Suppressor macrophage treated with lipopolysaccharide for 1 hour (primary cell): Measurements from ENCODE around the gene TOMM40.
"Not testable (repeated sequence)": the region's sequence is repeated elsewhere in the genome, so short reads cannot be mapped to it uniquely, and the experiment has no call there.

ENCODE experiments used
- DNase-seq, 3 donors: peaks; one replicate each; pipeline ENCODE4 v3.0.0-alpha.2; 2020 to 2022

TOMM40 gene

DNA sequence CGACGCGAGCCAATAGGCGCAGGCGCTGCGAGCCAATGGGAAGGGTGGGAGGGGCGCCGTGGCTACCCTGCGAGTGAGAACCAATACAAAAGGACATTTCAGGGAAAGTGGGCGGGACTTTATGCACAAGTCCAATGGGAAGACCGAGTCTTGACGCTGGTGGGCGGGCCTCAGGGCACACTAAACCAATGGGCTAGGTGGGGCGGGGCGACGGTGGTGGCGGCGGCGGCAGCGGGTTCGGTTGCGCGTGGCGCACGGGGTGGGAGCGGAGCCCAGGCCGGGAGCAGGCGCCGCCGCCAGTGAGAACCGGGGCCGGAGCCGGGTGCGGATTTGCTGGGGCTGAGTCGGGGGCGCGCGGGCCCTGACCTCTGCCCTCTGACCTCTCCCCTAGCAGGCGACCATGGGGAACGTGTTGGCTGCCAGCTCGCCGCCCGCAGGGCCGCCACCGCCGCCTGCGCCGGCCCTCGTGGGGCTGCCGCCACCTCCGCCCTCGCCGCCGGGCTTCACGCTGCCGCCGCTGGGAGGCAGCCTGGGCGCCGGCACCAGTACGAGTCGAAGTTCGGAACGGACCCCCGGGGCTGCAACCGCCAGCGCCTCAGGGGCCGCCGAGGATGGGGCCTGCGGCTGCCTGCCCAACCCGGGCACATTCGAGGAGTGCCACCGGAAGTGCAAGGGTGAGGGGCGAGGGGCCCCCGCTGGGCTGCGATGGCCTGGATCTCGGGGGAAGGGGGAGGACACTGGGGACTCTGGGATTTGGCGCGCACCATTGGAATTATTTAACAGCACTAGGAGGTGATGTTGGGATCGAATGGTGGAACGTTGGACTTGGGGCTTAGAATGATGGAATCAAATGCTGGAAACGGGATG, at the start of gene TOMM40:
Gene TOMM40 (plus strand): TSS at position 239 of the 867 bp plus-strand sequence. CDS start 162 bp downstream, at position 401.
- peak in 1 of 3 donors; percentile 100 for DNase-seq

DNA sequence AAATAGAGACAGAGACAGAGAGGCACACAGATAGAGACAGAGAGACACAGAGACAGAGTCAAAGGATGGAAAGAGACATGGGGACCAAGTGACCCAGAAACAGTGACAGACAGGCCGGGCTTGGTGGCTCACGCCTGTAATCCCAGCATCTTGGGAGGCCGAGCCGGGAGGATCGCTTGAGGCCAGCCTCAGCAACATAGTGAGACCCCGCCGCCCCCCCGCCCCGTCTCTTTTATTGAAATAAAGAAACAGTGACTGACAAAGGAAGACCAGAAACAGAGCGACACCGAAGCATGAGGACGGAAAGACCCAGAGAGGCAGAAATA, 45.8 kb upstream of the TOMM40 start:
- DNase-seq, result no peak

DNA sequence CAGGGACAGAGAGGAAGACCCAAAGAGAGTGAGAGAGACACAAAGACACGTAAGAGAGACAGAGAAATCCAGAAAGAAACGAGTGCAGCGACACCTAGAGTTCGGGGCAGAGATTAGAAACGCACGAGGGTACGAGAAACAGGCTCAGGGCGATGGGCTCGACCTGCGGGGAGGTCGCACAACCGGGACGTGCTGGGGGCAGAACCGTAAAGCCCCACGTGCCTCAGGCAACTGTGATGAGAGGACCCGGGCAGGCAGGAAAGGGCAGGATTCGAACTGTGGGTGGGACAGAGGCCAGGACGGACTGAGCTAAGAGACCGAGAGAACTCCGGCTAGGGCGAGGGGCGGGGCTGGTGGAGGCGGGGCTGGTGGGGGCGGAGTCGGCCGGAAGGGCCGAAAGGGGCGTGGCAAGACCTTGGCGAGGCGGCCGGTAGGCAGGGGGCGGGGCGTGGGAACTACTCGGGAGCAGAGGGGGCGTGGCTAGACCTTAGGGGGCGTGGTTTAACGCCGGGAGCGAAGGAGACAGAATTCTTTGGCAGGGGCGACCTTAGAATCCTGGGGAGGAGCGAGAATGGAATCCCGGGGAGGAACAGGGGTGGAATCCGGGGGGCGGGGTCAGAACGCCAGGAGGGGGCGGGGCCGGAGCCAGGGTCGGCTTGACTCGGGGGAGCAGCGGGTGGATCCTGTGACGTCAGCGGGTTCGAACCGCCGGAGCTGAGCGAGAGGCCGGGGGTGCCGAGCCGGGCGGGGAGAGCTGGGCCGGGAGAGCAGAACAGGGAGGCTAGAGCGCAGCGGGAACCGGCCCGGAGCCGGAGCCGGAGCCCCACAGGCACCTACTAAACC, 45.2 kb upstream of the TOMM40 start, which contains the start of gene NECTIN2:
Gene NECTIN2 (plus strand): TSS at position 686 of the 843 bp plus-strand sequence. CDS start 229 bp downstream, outside the sequence.
- DNase-seq, result peak; percentile 99 to 100 (median 100)

DNA sequence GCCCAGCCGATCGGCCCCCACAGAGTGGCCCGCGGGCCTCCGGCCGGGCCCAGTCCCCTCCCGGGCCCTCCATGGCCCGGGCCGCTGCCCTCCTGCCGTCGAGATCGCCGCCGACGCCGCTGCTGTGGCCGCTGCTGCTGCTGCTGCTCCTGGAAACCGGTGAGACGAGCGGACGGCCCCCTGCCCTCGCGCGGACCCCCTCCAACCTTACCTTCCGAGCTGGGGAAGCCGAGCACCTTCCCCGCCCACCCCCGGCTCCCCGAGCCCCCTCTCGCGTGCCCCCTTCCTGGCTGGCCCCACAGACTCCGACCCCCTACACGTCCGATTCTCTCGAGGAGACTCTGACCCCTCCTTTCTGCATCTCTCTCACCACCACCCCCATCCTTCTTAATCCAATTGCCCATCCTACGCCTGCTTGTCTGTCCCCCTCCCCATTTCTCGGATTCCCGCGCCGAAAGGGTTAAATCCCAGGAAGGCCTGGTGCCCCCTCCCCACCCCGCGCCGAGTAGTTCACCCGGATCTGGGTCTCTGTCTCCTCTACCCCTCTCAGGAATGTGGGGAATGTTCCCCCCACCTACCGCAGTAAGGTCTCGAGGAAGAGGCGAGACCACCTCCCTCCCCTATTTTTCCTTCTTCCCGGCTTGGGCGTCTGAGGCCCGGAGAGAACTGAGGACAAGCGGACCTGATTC, 44.5 kb upstream of the TOMM40 start:
- peak in 2 of 3 donors; percentile 24 to 54 for DNase-seq

DNA sequence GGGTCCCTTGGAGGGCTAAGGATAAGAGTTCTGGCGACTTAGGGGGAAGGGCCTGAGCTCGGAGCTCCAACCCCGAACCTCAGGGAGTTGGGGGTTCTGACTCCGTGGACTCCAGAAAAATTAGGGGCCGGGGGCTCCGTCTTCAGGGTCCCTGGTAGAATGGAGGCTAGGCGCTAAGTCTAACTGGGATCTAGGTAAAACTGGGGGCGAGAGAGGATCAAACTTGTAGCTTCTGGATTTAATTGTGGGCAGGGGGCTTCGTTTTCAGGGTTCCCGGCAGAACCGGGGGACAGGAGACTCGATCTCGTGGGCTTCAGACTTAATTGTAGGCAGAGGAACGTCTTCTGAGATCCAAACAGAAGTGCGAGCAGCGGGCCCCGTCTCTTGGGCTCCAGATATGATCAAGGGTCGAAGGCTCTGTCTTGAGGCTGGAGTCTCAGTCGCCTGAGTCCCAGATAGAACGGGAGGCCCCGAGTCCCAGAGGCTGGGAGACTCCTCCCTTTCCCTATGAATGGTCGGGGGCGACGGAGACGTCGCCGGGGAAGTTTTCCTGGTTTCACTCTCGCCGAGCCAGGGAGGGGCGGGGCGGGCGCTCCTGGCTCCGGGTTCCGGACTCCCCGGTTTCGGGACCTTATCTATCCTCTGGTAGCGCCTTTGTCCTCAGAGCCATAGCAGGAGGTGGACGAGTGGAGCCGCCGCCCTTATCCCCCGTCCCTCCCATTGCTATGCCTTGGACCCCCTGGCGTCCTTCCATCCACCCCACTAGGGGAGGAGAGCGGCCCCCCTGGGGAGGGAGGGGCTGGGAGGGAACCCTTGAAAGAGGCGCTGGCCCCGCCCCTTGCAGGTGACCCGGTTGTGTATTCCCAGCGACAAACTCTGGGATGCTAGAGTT, 43.7 kb upstream of the TOMM40 start:
- peak; percentile 92 to 95 (median 93) for DNase-seq

DNA sequence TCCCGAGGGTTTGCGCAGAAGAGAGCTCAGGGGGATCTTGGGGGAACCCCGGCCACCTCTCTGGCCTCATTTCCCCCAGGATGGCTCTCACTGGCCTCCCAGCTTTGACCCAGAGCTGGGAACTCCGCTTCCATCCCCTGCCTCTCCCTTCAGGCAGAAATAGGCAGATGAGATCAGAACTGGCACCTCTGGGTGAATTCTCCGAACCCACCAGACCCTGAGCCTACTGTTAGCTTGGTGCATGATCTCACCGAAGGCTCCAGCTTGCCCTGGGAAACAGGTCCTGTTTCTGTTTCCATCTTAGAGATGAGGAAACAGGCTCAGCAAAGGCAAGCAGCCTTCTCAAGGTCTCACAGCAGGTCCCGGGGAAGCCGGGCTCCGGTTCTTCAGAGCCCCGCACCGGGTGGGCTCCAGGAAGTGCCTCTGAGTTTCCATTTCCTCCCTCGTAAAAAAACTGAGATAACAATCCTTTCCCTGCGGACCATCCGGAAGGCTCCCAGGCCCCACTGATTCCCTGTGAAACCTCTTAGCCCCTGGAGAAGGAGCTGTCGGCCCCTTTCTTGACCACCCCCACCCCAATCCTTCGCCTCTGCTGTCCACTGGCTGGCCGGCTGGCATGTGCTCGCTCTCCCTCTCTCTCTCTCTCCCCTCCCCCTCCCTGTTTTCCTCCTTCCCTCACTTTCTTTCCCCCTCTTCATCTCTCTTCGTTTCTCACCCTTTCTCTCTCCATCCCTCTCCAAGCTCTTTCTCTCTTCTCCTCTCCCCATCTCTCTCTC, 42.8 kb upstream of the TOMM40 start:
- peak; percentile 95 to 98 (median 97) for DNase-seq

DNA sequence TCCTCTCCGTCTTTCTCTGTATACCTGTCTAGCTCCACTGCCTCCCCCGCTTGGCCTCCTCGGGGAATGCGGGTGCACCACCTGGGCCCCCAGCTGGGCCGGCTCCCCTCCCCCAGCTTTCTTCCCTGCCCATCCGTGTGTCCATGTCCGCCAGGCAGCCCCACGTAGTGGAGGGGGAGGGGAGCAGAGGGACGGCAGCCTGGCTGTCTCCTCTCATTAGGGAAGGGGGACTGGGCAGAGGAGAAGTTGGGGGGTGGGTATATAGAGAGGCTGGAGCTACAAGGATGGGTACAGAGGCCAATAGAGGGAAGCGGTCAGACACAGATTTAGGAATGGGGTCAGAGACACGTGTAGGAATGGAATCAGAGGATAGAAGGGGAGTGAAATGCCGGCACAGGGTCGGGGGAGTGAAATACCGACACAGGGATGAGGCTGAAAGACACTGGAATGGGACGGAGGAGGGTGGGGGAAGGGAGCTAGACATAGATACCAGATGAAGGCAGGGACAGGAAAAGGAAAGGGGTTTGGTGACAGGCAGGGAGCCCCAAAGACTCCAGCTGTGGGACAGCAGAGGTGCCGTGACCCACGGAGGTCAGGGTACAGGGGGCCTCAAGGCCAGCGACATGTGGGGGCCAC, 42.1 kb upstream of the TOMM40 start:
- peak in 1 of 3 donors; percentile 46 for DNase-seq

DNA sequence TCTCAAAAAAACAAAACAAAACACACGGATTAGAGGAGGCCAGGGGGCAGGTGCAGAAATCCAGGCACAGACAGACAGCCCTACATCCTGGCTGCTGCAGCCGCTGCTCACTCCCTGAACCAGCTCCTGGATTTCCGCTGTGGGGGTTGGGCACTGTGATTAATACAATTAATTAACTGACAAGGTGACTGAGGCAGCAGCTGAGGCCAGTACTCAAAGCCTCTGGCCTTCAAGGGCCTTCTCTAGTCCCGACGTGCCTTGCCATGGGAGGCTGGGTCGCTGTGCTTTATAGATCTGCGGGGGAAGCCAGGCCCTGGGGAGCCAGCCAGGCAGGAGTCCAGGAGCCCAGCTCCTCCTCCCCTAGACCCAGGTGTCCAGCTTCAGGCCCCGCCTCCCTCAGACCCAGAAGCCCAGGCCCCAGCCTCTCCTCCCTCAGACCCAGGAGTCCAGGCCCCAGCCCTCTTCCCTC, 40.4 kb upstream of the TOMM40 start:
- DNase-seq, result no peak

DNA sequence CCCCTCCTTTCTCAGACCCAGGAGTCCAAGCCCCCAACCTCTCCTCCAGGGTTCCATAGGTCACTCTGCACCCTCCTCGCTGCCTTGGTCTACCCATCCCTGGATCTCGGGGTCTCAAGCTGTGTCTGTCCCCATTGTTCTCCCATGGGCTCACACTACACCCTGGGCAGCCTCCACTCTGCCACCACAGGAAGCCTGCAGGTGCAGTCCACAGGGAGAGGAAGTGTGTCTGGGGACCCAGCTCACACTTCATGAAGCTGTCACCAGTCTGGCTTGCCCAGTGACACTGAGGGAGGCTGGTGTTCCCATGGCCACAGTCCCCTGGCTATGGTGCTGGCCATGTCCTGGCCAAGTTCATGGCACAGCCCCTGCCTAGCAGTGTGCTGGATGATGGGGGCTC, 39.6 kb upstream of the TOMM40 start:
- DNase-seq, result no peak

DNA sequence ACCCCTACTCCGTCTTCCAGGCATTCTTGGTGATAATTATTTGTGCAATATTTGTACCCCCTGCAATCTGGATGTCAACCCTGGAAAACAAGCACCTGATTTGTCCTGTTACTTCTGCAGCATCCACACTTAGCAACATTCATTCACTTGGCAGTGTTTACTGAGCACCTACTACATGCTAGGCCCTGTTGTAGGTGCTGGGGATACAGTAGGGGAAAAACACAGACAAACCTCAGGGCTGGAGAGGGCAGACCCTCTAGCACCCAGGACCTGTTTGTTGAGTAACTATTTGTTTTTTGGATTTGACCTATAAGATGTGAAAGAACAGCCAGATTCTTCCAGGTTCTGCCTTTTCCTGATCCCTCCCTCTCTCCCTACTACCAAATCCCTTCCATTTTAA, 35.4 kb upstream of the TOMM40 start:
- DNase-seq, result no peak

DNA sequence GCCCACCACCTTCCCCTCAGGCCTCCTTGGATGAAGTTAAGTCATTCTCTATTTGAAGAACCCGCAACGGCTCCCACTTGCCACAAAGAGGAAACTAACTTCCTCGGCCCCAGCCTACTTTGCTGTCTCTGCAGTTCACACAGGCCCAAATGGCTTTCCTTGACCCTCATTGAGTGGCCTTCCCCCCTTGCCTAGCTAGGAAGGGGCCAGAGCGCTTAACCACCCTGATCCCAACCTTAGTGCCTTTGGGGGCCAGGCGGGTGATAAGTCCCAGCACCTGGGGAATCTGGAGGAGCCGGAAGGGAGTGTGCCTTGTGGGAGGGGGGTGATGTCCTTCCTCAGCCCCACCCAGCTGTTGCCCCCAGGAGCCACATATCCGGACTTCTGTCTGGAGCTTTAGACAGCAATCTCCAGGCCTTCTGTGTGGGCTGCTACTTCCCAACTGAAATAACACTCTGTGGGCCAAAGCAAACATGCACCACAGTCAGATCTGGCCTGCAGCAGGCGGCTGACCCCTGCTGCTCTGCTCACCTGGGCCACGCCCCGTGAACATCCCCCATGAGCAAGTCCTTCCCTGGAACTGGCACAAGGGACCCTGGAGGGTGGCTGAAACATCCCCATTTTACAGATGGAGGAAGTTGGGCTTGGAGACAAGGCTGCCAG, 34.5 kb upstream of the TOMM40 start:
- DNase-seq, result peak; percentile 85 to 89 (median 88)

DNA sequence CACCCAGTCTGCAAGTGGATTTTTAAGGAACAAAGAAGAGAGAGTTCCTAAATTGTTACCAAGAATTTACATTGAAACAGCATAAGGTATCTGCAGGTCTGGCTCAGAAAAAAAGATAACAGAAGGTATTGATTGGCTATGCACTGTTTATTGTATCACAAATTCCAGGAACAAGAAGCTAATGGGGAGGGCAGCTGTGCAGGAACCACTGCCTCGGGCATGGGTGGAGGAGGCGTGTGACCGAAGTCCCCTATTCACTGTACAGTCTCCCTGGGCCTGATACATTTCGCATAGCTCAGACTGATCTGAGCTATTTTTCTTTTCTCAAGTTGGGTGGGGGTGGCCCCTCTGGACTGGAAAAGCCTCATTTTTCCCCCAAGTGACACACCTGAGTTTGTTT, 33.2 kb upstream of the TOMM40 start:
- peak in 2 of 3 donors; percentile 48 to 56 for DNase-seq

DNA sequence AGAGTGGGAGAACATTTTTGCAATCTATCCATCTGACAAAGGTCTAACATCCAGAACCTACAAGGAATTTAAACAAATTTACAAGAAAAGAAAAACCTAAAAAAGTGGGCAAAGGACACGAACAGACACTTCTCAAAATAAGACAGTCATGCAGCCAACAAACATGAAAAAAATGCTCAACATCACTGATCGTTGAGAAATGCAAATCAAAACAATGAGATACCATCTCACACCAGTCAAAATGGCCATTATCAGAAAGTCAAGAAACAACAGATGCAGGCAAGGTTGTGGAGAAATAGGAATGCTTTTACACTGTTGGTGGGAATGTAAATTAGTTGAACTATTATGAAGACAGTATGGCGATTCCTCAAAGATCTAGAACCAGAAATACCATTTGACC, 29.5 kb upstream of the TOMM40 start:
- DNase-seq, result not testable (repeated sequence)

DNA sequence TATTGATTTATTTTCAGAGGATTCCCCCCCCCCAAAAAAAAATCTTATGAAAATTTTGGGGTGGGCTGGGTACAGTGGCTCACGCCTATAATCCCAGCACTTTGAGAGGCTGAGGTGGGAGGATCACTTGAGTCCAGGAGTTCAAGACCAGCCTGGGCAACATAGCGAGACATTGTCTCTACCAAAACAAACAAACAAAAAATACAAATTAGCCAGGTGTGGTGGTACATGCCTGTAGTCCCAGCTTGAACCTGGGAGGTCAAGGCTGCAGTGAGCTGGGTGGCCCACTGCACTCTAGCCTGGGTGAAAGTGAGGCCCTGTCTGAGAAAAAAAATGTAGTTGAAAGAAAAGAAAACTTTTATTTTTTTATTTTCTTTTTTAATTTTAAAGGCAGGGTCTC, 27.1 kb upstream of the TOMM40 start:
- DNase-seq, result no peak

DNA sequence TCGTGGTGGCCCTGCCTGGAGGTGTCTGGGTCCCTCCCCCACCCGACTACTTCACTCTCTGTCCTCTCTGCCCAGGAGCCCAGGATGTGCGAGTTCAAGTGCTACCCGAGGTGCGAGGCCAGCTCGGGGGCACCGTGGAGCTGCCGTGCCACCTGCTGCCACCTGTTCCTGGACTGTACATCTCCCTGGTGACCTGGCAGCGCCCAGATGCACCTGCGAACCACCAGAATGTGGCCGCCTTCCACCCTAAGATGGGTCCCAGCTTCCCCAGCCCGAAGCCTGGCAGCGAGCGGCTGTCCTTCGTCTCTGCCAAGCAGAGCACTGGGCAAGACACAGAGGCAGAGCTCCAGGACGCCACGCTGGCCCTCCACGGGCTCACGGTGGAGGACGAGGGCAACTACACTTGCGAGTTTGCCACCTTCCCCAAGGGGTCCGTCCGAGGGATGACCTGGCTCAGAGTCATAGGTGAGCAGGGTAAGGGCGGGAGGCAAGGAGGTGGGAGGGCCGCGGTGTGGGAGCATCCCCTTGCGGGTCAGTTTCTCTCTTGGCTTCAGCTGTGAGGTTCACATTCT, 25.8 kb upstream of the TOMM40 start:
- DNase-seq, result no peak

DNA sequence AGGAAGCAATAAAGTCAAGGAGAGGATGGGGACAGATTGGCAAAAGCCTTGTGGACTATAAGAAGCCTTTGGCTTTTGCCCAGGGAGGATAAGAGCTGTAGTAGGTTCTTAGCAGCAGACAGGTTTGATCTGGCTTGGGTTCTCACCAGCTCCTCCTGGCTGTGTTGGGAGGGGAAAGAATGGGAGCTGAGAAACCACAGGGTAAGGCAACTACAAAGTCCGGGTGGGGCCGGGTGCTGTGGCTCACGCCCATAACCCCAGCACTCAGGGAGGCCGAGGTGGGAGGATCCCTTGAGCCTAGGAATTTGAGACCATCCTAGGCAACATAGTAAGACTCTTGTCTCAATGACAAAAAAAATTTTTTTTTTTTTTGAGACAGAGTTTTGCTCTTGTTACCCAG, 24.4 kb upstream of the TOMM40 start:
- DNase-seq, result no peak

DNA sequence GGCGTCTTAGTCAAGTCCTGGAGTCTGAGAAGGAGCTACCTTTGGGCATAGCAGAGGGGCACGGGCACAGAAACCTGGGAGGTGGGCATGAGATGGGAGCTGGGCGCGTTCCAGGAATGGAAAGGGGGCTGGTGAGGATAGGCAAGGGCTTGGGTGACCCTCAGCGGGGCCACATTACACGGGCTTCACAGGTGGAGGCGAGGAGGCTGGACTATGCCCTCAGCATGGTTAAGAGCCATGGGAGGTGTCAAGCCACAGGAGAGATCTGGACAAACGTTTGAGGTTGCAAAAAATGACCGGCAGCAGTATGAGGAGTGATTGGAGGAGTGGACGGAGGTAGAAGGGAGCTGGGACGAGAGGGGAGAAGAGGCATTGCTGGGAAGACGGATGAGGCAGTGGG, 23.5 kb upstream of the TOMM40 start:
- no peak for DNase-seq

DNA sequence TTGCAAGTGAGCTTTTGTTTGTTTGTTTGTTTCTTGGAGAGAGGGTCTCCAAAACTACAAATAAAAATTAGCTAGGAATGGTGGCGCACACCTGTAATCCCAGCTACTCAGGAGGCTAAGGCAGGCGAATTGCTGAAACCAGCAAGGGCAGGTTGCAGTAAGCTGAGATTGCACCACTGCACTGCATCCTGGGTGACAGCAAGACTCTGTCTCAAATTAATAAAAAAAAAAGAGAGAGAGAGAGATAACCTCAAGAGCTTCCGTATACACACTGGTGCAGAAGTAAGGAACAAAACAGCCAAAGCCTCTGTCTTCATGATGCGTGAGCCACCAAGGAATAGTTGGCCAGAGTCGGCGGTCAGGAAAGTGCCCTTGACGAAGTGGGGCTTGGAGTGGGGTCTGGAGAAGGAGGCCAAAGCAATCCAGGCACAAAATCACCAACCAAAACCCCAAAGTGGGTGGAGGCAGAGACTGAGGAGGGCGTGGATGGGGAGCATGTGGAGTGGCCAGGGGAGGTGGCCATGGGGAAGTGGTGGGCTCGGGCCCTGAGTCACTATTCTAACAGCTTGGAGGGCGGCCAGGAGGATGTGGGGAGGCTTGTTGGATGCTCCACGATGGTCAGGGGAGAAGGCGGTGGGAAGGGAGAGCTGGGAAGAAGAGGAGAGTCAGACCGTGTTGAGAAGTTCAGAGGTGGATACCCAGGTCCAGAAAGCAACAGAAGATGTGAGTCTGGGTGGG, 21.2 kb upstream of the TOMM40 start:
- peak; percentile 90 to 95 (median 94) for DNase-seq

DNA sequence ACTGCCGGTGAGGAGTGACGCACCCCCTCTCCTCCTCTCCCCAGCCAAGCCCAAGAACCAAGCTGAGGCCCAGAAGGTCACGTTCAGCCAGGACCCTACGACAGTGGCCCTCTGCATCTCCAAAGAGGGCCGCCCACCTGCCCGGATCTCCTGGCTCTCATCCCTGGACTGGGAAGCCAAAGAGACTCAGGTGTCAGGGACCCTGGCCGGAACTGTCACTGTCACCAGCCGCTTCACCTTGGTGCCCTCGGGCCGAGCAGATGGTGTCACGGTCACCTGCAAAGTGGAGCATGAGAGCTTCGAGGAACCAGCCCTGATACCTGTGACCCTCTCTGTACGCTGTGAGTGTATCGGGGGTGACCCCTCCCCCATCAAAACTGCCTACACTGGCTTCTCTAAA, 19.2 kb upstream of the TOMM40 start:
- DNase-seq, result no peak
